GM18507 (cell line): ENCODE results near the gene DISC1.

Experiments used
- DNase-seq: peaks from one replicate; pipeline ENCODE4 v3.0.0; 2011; ENCODE audit warnings: low read depth; ENCODE audit not compliant: insufficient read length; ENCODE audit errors: extremely low spot score
- FAIRE-seq: peaks from 2 replicates; lab custom pipeline; 2011; peaks lifted over from hg19 to GRCh38; lab: Jason Lieb, UNC

DISC1 gene

DNA sequence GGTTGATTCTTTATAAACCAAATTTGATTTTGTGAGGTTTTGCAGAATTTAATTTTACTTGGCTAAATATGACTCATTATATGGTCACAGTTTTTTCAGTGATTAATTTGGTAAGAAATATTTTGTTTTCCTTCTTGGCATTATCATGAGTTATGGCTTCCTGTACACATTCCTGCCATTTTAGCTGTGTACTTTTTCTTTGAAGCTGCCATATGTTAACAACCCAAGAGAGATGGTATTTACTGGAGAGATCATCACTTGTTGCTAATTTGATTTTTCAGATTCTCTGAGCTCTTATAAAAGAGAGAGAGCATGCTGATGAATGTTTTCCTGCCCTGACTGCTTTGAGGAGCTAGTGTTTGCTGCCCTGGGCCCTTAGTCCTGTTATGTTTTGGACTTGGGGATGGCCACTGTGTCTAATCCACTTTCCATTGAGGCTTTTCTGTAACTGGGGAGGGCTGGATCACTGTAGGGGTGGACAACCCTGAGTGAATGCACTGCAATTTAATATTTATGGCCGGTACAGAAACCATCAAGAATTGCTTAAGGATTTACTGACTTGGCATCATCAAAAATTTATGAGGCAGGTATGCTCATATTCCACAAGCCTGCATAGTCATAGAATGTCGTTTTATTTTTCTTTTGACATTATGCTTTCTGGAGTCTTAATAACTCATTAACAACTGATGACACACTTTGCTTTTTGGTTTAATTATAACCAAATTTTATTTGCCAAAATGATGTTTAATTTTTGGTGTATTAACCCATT is 200.9 kb downstream of the DISC1 start:
- FAIRE-seq = no peak
- DNase-seq = no peak

DNA sequence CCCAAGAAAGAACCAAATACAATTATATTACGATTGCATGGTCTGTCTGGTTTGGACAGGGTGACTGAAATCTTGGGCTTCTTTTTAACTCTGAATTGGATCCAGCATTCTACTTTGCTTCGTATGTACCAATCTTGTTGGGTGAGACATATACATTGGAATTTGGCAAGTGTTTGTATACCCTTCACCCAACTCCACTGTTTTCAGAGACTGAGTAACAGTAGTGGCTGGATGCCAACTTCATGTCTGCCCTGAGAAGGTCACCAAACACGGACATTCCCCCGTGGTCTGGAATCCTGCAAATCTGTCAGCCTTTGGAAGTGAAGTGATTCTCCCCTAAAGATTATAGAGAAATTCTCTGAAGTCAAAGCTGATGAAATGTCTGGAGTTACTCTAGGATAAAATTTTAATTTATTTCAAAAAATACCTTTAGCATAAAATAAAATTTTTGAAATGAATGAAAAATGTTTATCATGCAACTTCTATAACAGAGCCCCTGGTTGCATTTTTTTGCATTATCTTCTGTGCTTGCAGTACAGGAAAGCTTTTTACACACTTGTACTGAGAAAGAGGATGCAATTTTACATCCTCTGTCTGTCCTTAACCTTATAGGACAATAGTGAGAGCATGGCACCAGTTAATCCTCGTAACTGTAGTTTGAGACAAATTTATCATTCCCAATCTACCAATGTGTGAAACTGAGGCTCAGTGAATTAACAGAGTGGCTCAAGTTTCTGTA is 201.8 kb downstream of the DISC1 start:
- DNase-seq = no peak
- no peak for FAIRE-seq

DNA sequence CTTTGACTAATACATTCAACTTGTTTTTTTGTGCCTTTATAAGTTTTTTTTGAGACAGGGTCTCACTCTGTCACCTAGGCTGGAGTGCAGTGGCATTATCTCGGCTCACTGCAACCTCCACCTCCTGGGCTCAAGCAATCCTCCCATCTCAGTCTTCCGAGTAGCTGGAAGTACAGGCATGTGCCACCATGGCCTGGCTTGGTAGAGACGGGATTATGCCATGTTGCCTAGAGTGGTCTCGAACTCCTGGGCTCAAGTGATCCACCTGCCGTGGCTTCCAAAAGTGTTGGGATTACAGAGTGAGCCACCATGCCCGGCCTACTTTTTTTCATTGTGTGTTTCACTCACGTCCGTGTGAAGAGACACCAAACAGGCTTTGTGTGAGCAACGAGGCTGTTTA is 202.7 kb downstream of the DISC1 start:
- DNase-seq (no peak), FAIRE-seq (no peak)

DNA sequence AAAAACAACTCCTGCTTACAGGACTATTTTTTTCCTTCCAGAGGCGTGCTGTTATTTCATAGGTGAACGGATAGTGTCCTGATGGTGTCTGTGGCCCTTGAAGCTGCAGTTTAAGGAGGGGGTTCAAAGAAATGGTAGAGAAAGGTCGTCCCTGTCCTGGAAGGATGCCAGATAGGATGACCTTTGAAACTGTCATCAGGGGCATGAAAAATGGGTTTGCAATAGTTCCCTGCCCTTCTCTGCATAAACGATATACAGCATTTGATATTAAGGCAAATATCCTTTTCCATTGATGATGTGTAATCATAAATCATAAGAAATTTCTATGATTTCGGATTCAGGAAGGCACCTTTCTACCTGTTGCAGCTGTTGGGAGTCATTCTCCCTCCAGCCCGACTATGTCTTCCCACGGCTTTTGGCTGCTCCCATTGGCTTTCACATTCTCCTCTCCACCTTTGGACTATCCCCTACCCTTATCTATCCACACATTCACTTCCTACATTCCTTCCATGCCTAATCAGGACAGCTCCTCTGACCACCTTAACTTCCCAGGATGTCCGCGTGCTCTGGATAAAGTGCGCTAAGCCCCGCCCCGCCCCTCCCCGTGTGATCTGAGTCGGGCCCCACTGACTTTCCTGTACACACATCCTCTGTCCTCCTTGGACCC is 209.8 kb downstream of the DISC1 start:
- DNase-seq = no peak
- FAIRE-seq = no peak

DNA sequence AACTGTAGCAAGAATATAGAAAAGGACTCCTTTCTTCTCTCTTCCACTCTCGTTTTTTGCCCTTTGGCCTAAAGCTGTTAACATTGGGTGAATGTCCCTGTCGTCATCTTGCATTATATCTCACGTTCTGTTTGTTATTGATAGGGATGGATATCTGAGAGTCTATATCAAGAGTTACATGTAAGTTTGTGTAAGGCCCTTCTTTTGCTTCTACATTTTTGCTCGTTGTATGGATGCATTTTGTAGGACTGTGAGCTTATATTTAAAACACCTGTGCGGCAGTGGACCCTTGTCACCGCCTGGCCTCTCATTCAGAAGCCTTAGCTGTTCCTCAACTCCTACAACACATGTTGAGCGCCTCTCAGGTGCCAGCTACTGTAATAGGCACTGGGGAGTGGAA is 211.9 kb downstream of the DISC1 start:
- FAIRE-seq (no peak), DNase-seq (no peak)

DNA sequence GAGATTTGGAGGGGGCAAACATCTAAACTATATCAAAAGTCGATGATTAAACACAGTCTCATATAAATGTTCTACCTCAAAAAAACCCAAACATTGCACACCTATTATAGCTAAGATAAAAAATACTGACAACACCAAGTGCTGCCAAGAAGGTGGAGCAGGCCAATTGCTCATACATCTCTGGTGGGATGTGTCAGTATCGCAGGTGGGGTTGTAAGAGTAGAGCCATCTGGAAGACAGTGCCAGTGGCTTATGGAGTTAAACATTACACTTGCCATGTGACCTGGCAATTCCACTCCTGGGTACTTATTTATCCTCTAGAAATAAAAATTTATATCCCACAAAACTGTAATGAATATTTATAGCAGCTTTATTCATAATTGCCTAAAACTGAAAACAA is 213.4 kb downstream of the DISC1 start:
- FAIRE-seq (no peak), DNase-seq (no peak)

DNA sequence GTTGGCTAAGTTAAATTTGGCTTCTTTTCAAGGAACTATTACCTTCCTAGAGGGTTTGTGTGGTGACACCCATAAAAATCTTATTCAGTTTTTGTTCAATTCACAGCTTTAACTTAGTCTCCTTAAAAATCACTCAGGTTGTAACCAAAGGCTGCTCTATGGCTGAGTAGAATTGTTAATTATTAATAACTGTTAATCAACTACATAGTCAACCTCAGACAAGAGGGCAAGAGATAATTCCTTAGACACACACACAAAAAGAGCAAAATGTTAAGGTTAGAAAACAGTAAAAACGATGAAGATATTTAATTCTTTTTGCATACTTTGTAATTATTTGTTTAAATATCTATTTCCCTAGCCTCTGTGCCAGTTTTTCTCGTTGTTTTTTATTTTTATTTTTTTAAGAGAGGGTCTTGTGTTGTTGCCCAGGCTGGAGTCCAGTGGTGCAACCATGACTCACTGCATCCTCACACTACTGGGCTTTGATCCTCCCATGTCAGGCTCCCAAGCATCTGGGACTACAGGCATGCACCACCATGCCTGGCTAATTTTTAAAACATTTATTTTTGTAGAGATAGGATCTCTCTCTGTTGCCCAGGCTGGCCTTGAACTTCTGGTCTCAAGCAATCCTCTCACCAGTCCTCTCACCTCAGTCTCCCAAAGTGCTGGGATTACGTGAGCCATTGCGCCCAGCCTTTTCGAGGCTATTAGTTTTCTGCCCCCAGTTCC is 215.2 kb downstream of the DISC1 start:
- FAIRE-seq (no peak), DNase-seq (no peak)

DNA sequence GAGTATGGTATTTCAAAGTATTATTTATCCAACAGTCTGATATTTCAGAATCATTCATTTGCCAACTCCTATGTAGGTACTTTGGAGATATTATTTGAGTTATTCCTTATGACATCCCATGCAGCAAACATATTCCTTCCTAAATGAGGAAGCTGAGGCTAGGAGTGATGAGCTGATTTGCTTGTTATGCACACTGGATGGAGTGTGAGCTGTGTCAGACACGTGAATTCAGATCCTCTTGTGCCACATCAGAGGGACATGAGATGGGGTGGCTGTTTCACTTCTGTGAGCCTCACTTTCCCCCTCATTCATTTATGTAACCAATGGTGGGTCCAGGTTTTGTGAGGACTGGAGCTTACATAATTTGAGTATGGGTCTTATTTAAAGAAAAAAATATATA is 215.9 kb downstream of the DISC1 start:
- no peak for FAIRE-seq
- no peak for DNase-seq

DNA sequence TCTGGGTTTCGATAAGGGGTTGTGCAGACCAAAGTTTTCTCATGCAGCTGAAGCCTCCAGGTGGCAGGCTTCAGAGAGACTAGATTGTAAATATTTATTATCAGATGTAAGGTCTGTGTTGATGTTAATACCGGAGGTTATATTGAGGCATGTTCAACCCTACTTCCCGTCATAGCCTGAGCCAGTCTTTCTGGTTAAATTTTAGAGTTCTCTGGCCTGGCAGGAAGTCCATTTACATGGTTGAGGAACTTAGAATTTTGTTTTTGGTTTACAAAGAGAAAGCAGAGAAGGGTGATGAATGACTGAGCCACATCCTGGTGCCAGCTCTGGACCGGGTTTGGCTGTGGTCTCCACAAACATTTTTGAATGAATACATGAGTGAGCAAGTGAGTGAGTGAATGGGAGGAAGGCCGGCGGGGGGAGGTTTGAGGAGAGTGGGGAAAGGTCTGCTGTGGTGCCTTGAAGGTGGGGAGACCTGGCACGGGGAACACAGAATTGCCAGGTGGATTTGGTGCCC is 218.5 kb downstream of the DISC1 start:
- DNase-seq (no peak), FAIRE-seq (no peak)

DNA sequence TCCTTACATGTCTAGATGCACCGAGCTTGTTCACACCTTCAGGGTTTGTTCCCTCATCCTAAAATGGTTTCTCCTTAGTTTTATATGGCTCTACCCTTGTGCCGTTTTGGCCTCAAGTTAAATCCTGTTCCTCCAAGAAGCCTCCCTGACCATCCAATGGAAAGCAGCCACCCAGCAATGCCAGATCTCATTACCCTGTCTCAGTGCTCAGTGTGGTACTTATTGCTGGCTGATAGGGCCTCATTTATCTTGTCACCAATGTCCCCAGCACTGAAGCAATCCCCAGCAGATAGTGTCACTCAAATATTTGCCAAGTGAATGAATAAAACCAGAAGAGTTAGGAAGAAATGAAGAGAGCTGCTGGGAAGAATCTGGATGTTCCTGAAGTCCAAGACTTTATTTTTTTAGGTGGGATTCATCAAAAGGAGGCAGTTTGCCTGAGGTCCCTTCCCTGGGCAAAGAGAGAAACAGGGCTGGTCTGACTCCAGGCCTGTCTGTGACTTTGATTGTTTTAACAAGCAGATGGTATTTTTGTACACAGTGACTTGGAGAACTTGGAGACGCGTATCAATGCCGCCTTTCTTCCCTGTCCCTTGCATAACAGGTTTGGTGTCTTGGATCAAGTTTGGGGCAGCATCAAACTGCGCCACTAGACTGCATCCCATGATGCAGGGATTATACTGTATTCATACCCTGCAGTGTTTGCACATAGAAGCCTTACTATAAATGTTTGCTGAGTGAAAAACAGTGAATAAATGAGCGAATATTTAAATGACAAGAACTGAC is 221.2 kb downstream of the DISC1 start:
- FAIRE-seq (no peak), DNase-seq (no peak)

DNA sequence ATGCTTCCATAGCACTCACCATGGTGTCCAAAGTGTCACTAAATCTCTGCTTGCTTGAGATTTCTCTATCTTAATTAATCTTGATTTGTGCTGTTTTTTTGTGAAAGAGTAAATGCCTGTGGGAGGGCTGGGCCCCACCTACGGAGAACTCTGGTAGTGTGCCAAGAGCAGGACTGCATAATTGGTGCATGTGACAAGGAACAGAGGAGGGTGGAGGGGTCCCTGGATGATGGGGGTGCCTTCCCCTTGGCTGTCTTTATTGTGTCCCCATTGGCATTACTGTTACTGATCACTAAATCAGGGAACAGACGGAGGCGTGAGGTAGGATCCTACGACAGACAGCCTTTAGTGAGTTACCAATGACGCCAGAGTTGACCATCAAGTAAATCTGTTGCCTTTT is 223.4 kb downstream of the DISC1 start:
- FAIRE-seq = no peak

GRCh38 chr1:231850786-231851185 is 224.2 kb downstream of the DISC1 start:
- no peak for FAIRE-seq

More for the DNA sequence above, 223.4 kb downstream of the DISC1 start:
- no peak for DNase-seq

DNA sequence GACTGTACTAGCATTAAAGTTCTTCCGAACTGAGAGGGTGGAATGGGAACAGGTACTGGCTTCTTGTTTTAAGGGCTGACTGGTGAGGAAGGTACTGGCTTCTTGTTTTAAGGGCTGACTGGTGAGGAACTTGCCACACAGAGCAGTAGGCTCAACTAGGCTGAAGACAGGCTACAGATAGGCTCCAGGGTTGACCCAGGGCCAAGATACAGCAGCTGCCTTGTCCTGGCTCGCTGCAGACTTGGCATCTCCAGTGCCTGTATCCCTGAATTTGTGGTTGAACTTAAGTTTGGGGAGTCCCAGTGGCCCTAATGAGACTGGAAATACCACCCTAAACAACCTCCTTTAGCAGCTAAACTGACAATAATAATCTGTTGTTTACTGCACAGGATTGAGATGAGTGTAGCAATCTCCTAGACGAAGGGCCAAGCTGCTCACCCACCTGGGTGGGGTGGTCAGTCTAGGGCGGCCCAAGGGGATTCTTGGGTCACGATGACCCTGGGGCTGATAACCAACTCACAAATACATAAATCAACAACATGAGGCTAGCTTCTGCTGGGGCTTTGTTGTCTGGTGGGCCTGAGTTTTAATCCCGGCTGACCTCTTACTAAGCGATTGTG is 227.1 kb downstream of the DISC1 start:
- DNase-seq = no peak
- FAIRE-seq = no peak

More at GRCh38 chr1:231850786-231851185, 224.2 kb downstream of the DISC1 start:
- DNase-seq = no peak

- FAIRE-seq = no peak
- no peak for DNase-seq
Observed at GRCh38 chr1:231855361-231855760, 228.8 kb downstream of the DISC1 start.

DNA sequence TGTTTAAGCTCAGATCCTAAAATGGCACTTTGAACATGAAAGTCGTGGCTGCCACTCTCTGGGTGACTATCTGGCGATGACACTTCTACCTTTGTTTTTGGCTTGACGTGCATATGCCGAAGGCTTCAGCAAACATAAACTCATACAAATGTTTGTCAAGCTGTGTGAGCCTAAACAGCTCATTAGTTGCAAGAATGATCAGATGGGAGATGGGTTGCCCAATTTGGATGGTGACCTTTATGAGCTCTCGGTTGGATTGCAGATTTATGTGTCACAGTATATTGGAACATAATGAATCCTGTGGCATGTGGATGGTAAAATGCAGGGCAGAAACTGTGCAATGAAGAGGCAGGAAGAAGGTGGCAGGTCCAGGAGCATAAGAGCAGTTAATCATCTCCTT is 229.3 kb downstream of the DISC1 start:
- DNase-seq (no peak), FAIRE-seq (no peak)

DNA sequence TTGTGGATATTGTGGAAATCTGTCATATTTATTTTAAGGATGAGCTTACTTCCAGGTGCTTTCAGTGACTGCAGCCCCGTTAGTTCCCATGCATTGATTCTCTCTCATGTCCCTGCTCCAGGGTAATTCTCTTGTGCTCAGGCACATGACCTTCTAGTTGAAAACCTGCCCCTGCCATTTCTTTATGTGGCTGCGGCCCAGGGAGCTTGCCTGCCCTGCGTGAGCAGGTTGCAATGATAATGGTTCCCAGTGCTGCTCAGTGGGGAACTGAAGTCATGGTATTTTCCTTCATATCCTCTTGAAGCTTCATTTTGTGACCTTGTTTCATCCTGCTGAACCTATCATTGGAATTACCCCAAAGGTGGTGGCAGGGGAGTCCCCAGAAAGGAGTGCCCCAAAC is 229.8 kb downstream of the DISC1 start:
- DNase-seq (no peak), FAIRE-seq (no peak)

GRCh38 chr1:231856894-231857293 is 230.3 kb downstream of the DISC1 start:
- no peak for FAIRE-seq

GRCh38 chr1:231857609-231858135 is 231.1 kb downstream of the DISC1 start:
- no peak for FAIRE-seq
- no peak for DNase-seq

More at GRCh38 chr1:231856894-231857293, 230.3 kb downstream of the DISC1 start:
- no peak for DNase-seq
